BJ (cell line): ENCODE results near the gene ERRFI1. TPM values are rescaled to one million over a fixed set of nuclear protein-coding genes. Genes with fewer than 3 reads are reported as not detected.

Experiments used
- CTCF ChIA-PET: fragments of 350-600 bp; formaldehyde crosslinking; extraction: SDS; loops from one replicate; lab custom pipeline; 2021; ENCODE audit warnings: antibody characterized with exemption, inconsistent platforms; lab: Yijun Ruan, JAX
- POLR2A ChIA-PET: fragments of 300-600 bp; sonication (Branson Sonifier 250); formaldehyde crosslinking; extraction: SDS; loops from one replicate; lab custom pipeline; 2021; ENCODE audit warnings: antibody characterized with exemption; lab: Charles Lee
- DNase-seq: peaks from one replicate; pipeline ENCODE4 v3.0.0-alpha.2; 2011; ENCODE audit warnings: low read depth
- H3K27me3 ChIP-seq: 2 replicates; pipeline ENCODE4 v1.6.0; 2011; ENCODE audit warnings: low read length; ENCODE audit not compliant: control insufficient read depth, insufficient read depth
- H3K36me3 ChIP-seq: 2 replicates; pipeline ENCODE4 v1.5.1; 2011; ENCODE audit warnings: low read length; ENCODE audit not compliant: control insufficient read depth, insufficient read depth
- H3K4me3 ChIP-seq: 2 replicates; pipeline ENCODE4 v1.5.1; 2011; ENCODE audit warnings: low read depth, mild to moderate bottlenecking, control low read depth, low read length
- polyA plus RNA-seq: library from polyadenylated mRNA; depleted of rRNA; stranded (reverse); fragments of >200 nt; gene quantifications from 2 replicates; pipeline ENCODE4 v1.2.3, GENCODE V29; 2011
- TF ChIP-seq, protein P1 (sequence below): IDR thresholded peaks from 2 replicates; pipeline ENCODE4 v1.5.1; 2011; ENCODE audit warnings: low read depth, mild to moderate bottlenecking, control low read depth, inconsistent platforms, low read length, moderate library complexity; ENCODE audit not compliant: insufficient read depth

The ERRFI1 gene
- polyA plus RNA-seq, 1 experiment: 20.5 TPM

- H3K27me3 ChIP-seq: no peaks in the 10 kb centered on the region
- DNase-seq: no peak
- TF ChIP-seq, protein P1, sequence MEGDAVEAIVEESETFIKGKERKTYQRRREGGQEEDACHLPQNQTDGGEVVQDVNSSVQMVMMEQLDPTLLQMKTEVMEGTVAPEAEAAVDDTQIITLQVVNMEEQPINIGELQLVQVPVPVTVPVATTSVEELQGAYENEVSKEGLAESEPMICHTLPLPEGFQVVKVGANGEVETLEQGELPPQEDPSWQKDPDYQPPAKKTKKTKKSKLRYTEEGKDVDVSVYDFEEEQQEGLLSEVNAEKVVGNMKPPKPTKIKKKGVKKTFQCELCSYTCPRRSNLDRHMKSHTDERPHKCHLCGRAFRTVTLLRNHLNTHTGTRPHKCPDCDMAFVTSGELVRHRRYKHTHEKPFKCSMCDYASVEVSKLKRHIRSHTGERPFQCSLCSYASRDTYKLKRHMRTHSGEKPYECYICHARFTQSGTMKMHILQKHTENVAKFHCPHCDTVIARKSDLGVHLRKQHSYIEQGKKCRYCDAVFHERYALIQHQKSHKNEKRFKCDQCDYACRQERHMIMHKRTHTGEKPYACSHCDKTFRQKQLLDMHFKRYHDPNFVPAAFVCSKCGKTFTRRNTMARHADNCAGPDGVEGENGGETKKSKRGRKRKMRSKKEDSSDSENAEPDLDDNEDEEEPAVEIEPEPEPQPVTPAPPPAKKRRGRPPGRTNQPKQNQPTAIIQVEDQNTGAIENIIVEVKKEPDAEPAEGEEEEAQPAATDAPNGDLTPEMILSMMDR: no peak
- ChIA-PET POLR2A (no interaction called here), CTCF (interaction anchor here (0.6 to 1.8 kb wide), 3 partner anchors 8 to 22 kb away, joined by 3 to 7 read pairs (median 3); no protein-coding TSS in a partner anchor)
- no peaks in the 10 kb centered on the region for H3K36me3 ChIP-seq
- no peak overlapping the region for H3K4me3 ChIP-seq
These were observed 39.3 kb upstream of the ERRFI1 start for GRCh38 chr1:8065369-8065768.

GRCh38 chr1:8063298-8064036, 37.4 kb upstream of the ERRFI1 start:
- TF ChIP-seq, protein P1: no peak
- CTCF ChIA-PET: interaction anchor here (0.7 to 2.0 kb wide), 3 partner anchors 10 to 649 kb away, joined by 4 to 7 read pairs (median 4); no protein-coding TSS in a partner anchor
- POLR2A ChIA-PET: no interaction called here
- H3K36me3 ChIP-seq: no peaks in the 10 kb centered on the region
- no peak overlapping the region for H3K4me3 ChIP-seq
- no peaks in the 10 kb centered on the region for H3K27me3 ChIP-seq
- no peak for DNase-seq

- ChIA-PET CTCF (interaction anchor here (1.2 to 2.0 kb wide), 2 partner anchors 10 to 47 kb away, joined by 4 to 7 read pairs; no protein-coding TSS in a partner anchor), POLR2A (no interaction called here)
- no peak for DNase-seq
These were observed 36.8 kb upstream of the ERRFI1 start for GRCh38 chr1:8062861-8063260.

GRCh38 chr1:8061673-8062386, 35.7 kb upstream of the ERRFI1 start:
- TF ChIP-seq, protein P1: no peak
- H3K4me3 ChIP-seq: no peak overlapping the region
- H3K36me3 ChIP-seq: no peaks in the 10 kb centered on the region
- POLR2A ChIA-PET: interaction anchor here (0.7 kb wide), 1 partner anchor 215 kb away, joined by 4 read pairs; no protein-coding TSS in a partner anchor
- DNase-seq: no peak
- CTCF ChIA-PET: interaction anchor here (0.9 to 3.0 kb wide), 3 partner anchors 12 to 47 kb away, joined by 3 to 12 read pairs (median 3); no protein-coding TSS in a partner anchor
- H3K27me3 ChIP-seq: no peaks in the 10 kb centered on the region

More at GRCh38 chr1:8062861-8063260, 36.8 kb upstream of the ERRFI1 start:
- H3K27me3 ChIP-seq: no peaks in the 10 kb centered on the region
- H3K4me3 ChIP-seq: no peak overlapping the region
- TF ChIP-seq, protein P1: no peak
- no peaks in the 10 kb centered on the region for H3K36me3 ChIP-seq

DNA sequence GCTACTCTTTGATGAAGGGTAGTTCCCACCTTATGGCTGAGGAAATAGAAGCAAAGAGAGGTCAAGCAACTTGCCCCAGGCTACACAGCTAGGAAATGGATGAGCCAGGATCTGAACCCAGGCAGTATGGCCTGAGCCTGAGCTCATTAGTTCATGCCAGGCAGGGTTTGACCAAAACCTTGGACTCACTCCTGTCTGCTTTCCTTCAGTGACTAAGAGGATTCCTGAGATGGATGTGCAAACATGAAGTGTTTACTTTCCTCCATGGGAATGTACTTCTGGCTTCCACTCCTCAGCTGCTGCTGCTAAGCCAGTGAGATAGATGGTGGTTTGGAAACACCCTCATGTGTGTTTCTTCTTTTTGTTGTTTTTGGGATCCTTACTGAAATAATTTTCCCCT, 35.1 kb upstream of the ERRFI1 start:
- TF ChIP-seq, protein P1: no peak
- H3K4me3 ChIP-seq: no peak overlapping the region
- H3K27me3 ChIP-seq: no peaks in the 10 kb centered on the region
- DNase-seq: peak; percentile 86
- no peaks in the 10 kb centered on the region for H3K36me3 ChIP-seq
- ChIA-PET CTCF (interaction anchor here (0.9 to 3.0 kb wide), 3 partner anchors 12 to 46 kb away, joined by 3 to 12 read pairs (median 3); no protein-coding TSS in a partner anchor), POLR2A (interaction anchor here (0.7 kb wide), 1 partner anchor 215 kb away, joined by 4 read pairs; no protein-coding TSS in a partner anchor)
